Fibroblast of mammary gland (primary cell): ENCODE data around the gene CD79B.
"Not testable (repeated sequence)": the region's sequence is repeated elsewhere in the genome, so short reads cannot be mapped to it uniquely, and the experiment has no call there.

Source experiments
- DNase-seq: peaks from one replicate; pipeline ENCODE4 v3.0.0-alpha.2; 2010; ENCODE audit warnings: low read depth
- H3K4me3 ChIP-seq: 2 replicates; pipeline ENCODE4 v1.5.1; 2011; ENCODE audit warnings: low read depth, mild to moderate bottlenecking, low read length, moderate library complexity; ENCODE audit not compliant: control insufficient read depth
- CTCF ChIP-seq: conservative IDR thresholded peaks from 2 replicates; pipeline ENCODE4 v1.5.1; 2011; ENCODE audit warnings: low read depth, low read length, inconsistent platforms; ENCODE audit not compliant: control insufficient read depth, insufficient read depth

Gene CD79B

GRCh38 chr17:63918305-63918704 lies 13.8 kb downstream of the CD79B start:
- TF ChIP-seq CTCF = no peak
- DNase-seq = no peak

GRCh38 chr17:63917646-63918045 lies 14.5 kb downstream of the CD79B start:
- H3K4me3 ChIP-seq = no peak overlapping the region
- no peak for DNase-seq
- TF ChIP-seq CTCF = no peak

More at GRCh38 chr17:63918305-63918704, 13.8 kb downstream of the CD79B start:
- no peak overlapping the region for H3K4me3 ChIP-seq

- not testable (repeated sequence) for H3K4me3 ChIP-seq, DNase-seq
Observed at GRCh38 chr17:63917206-63917605, 14.9 kb downstream of the CD79B start.

- no peak for TF ChIP-seq CTCF
- no peak for DNase-seq
- H3K4me3 ChIP-seq = no peak overlapping the region
Observed at GRCh38 chr17:63916566-63917185, 15.5 kb downstream of the CD79B start.

GRCh38 chr17:63915753-63916152 lies 16.4 kb downstream of the CD79B start:
- not testable (repeated sequence) for DNase-seq, H3K4me3 ChIP-seq

- no peak for DNase-seq
- TF ChIP-seq CTCF = no peak
- no peak overlapping the region for H3K4me3 ChIP-seq
Observed at GRCh38 chr17:63914471-63914870, 17.7 kb downstream of the CD79B start.

GRCh38 chr17:63911657-63912100 lies 20.5 kb downstream of the CD79B start:
- DNase-seq = no peak
- H3K4me3 ChIP-seq = no peak overlapping the region
- peak; percentile 42 for TF ChIP-seq CTCF

GRCh38 chr17:63911041-63911635 lies 21.0 kb downstream of the CD79B start, which contains the start of gene CSHL1:
CSHL1 (minus strand) TSS chr17:63911258; CDS start chr17:63911196, 62 bp downstream.
- no peak within 1 kb of the TSS for H3K4me3 ChIP-seq

More at GRCh38 chr17:63911041-63911635, 21.0 kb downstream of the CD79B start, which contains the start of gene CSHL1:
- DNase-seq = no peak
- TF ChIP-seq CTCF = no peak
